HG03558 (cell line): Measurements from ENCODE around the gene CCDC88A.
"Not testable (repeated sequence)": the region's sequence is repeated elsewhere in the genome, so short reads cannot be mapped to it uniquely, and the experiment has no call there.

Source experiments
- ATAC-seq: cut with Tn5 transposase; IDR thresholded peaks from one replicate; pipeline ENCODE4 v1.9.1; 2021; ENCODE audit warnings: moderate number of reproducible peaks; ENCODE audit not compliant: unreplicated experiment; ENCODE audit errors: extremely low read depth

The CCDC88A gene

GRCh38 chr2:55395724-55396605 is 23.7 kb downstream of the CCDC88A start:
- ATAC-seq: no peak

- ATAC-seq: no peak
Measured at GRCh38 chr2:55391615-55392242, 27.9 kb downstream of the CCDC88A start.

GRCh38 chr2:55391155-55391554 is 28.5 kb downstream of the CCDC88A start:
- ATAC-seq: no peak

GRCh38 chr2:55385516-55385915 is 34.1 kb downstream of the CCDC88A start:
- ATAC-seq: not testable (repeated sequence)

GRCh38 chr2:55384786-55385185 is 34.9 kb downstream of the CCDC88A start:
- ATAC-seq: no peak

GRCh38 chr2:55371376-55371775 is 48.3 kb downstream of the CCDC88A start:
- no peak for ATAC-seq

- no peak for ATAC-seq
Measured at GRCh38 chr2:55370208-55370607, 49.4 kb downstream of the CCDC88A start.

- ATAC-seq: no peak
Measured at GRCh38 chr2:55365303-55365702, 54.4 kb downstream of the CCDC88A start.

- ATAC-seq: no peak
Measured at GRCh38 chr2:55364189-55365055, 55.2 kb downstream of the CCDC88A start.

GRCh38 chr2:55363636-55364035 is 56.0 kb downstream of the CCDC88A start:
- no peak for ATAC-seq

GRCh38 chr2:55361465-55362189 is 58.0 kb downstream of the CCDC88A start:
- ATAC-seq: no peak

GRCh38 chr2:55358451-55358850 is 61.2 kb downstream of the CCDC88A start:
- ATAC-seq: no peak

GRCh38 chr2:55357927-55358326 is 61.7 kb downstream of the CCDC88A start:
- no peak for ATAC-seq

GRCh38 chr2:55357164-55357563 is 62.5 kb downstream of the CCDC88A start:
- ATAC-seq: no peak

- ATAC-seq: not testable (repeated sequence)
Measured at GRCh38 chr2:55356136-55356535, 63.5 kb downstream of the CCDC88A start.

GRCh38 chr2:55355451-55355850 is 64.2 kb downstream of the CCDC88A start:
- ATAC-seq: no peak

- ATAC-seq: no peak
Measured at GRCh38 chr2:55351672-55352071, 68.0 kb downstream of the CCDC88A start.

GRCh38 chr2:55345064-55345463 is 74.6 kb downstream of the CCDC88A start:
- ATAC-seq: no peak

GRCh38 chr2:55338268-55338667 is 81.4 kb downstream of the CCDC88A start:
- ATAC-seq: no peak

GRCh38 chr2:55334728-55335127 is 84.9 kb downstream of the CCDC88A start:
- ATAC-seq: no peak
